ENCODE data around the gene PSMD12. TPM values are rescaled to one million over a fixed set of nuclear protein-coding genes. Genes with fewer than 3 reads are reported as not detected.
"Not testable (repeated sequence)": the region's sequence is repeated elsewhere in the genome, so short reads cannot be mapped to it uniquely, and the experiment has no call there.

The PSMD12 gene
- total RNA-seq, 1 donor from 2014 or later, result 39.7 TPM

DNA sequence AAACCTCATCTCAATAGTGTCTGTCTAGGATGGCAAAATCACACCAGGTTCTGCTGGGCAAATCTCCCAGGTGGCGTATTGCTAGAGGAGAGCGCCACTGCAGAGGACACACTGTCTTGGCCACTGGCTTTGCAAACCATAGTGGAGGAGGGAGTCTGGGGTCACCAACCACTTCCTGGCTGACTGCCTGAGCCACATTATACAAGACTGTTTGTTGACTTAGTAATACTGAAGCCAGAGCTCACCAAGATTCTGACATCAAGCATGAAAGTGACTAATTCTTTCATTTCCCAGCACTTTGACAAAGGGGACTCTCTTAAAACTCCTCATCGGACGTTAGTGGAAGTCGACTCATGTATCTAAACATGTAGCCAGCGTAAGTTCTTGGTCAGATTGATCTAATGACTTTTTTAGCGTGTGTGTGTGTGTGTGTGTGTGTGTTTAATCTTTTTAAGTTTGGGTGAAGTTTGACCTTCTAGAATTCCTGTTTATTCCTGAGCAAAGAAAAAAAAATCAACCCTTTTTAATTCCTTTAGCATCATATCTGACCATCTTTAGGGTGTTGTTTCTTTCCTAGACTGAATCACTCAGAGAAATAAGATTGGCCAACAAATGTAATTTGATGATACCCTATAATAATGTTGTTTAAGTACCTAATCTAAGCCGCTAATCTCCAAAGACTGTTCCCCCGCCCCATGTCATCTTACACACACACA is 24.4 kb upstream of the PSMD12 start:
- TF ChIP-seq, protein P1, sequence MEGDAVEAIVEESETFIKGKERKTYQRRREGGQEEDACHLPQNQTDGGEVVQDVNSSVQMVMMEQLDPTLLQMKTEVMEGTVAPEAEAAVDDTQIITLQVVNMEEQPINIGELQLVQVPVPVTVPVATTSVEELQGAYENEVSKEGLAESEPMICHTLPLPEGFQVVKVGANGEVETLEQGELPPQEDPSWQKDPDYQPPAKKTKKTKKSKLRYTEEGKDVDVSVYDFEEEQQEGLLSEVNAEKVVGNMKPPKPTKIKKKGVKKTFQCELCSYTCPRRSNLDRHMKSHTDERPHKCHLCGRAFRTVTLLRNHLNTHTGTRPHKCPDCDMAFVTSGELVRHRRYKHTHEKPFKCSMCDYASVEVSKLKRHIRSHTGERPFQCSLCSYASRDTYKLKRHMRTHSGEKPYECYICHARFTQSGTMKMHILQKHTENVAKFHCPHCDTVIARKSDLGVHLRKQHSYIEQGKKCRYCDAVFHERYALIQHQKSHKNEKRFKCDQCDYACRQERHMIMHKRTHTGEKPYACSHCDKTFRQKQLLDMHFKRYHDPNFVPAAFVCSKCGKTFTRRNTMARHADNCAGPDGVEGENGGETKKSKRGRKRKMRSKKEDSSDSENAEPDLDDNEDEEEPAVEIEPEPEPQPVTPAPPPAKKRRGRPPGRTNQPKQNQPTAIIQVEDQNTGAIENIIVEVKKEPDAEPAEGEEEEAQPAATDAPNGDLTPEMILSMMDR (IDR thresholded peaks at IDR 0.05), result no peak
- no peak for TF ChIP-seq EZH2 (IDR thresholded peaks at IDR 0.05)
- no peak for TF ChIP-seq EZH2phosphoT487 (IDR thresholded peaks at IDR 0.05)
- Histone ChIP-seq H3K4me3 (no peak overlapping the region), H3K9me3 (ENCODE audit: low read depth) (no peaks in the 10 kb centered on the region), H3K9ac (no peak overlapping the region), H3K79me2 (ENCODE audit: low read depth) (peaks cover 21% of the 10 kb centered on the region), H3K27me3 (no peaks in the 10 kb centered on the region), H3K27ac (no peak overlapping the region), H3F3A (ENCODE audit: low read depth) (peaks cover 5% of the 10 kb centered on the region), H3K4me1 (no peaks in the 10 kb centered on the region), H3K36me3 (no peaks in the 10 kb centered on the region), H2AFZ (replicated peaks) (no peak overlapping the region), H3K4me2 (no peak overlapping the region), H4K20me1 (ENCODE audit: low read depth) (no peaks in the 10 kb centered on the region)
- H3K4me1 Mint-ChIP-seq, result peaks cover 3% of the 10 kb centered on the region
- H3K27ac Mint-ChIP-seq, result peak overlapping the region; percentile 34
- H3K27me3 Mint-ChIP-seq (ENCODE audit: insufficient read depth, low read depth), result peaks cover 2% of the 10 kb centered on the region
- DNase-seq (ENCODE audit: low spot score), result no peak
- no peaks in the 10 kb centered on the region for H3K36me3 Mint-ChIP-seq
- H3K4me3 Mint-ChIP-seq, result no peak overlapping the region
- no peaks in the 10 kb centered on the region for H3K9me3 Mint-ChIP-seq

DNA sequence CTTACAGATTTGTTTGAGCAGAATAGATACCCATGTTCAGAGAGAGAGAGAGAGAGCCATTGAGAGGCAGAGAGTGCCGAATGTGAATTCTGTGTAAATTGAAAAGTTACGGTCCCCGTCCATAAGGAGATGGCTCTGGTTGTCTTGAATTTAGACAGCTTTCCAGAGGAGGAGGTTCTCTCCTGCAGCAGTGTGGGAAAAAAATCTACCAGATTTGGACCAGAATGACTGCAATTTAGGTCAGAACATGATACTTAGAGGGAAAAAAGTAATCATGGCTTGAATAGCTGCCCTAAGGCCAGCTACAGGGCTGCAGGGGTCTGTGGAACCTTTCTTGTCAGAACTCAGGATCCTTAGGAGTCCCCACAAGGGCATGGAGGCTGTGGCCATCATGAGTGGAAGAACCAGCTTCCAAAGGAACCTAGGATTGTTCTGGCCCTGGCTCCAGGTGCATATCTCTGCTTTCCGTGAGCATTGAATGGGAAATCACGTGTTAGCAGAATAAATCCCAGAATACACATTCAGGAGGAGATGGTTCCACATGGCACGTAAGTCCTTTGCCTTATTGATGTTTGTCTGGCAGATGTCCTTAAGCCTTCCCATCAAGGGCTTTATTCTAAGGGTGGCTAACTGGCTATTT is 23.7 kb upstream of the PSMD12 start:
- Histone ChIP-seq H3K27me3 (no peaks in the 10 kb centered on the region), H3K9ac (no peak overlapping the region), H3K27ac (no peak overlapping the region), H3K79me2 (ENCODE audit: low read depth) (peaks cover 21% of the 10 kb centered on the region), H3K4me1 (no peaks in the 10 kb centered on the region), H3K4me2 (no peak overlapping the region), H3K9me3 (ENCODE audit: low read depth) (no peaks in the 10 kb centered on the region), H3K4me3 (no peak overlapping the region), H2AFZ (replicated peaks) (no peak overlapping the region), H4K20me1 (ENCODE audit: low read depth) (no peaks in the 10 kb centered on the region), H3F3A (ENCODE audit: low read depth) (peaks cover 5% of the 10 kb centered on the region), H3K36me3 (no peaks in the 10 kb centered on the region)
- H3K4me3 Mint-ChIP-seq, result no peak overlapping the region
- H3K27me3 Mint-ChIP-seq (ENCODE audit: insufficient read depth, low read depth), result peaks cover 2% of the 10 kb centered on the region
- no peaks in the 10 kb centered on the region for H3K9me3 Mint-ChIP-seq
- H3K36me3 Mint-ChIP-seq, result no peaks in the 10 kb centered on the region
- H3K4me1 Mint-ChIP-seq, result peaks cover 3% of the 10 kb centered on the region
- no peak overlapping the region for H3K27ac Mint-ChIP-seq
- no peak for DNase-seq (ENCODE audit: low spot score)
- TF ChIP-seq EZH2phosphoT487 (IDR thresholded peaks at IDR 0.05) (no peak), EZH2 (IDR thresholded peaks at IDR 0.05) (no peak)
- TF ChIP-seq, protein P1 (IDR thresholded peaks at IDR 0.05), result no peak

DNA sequence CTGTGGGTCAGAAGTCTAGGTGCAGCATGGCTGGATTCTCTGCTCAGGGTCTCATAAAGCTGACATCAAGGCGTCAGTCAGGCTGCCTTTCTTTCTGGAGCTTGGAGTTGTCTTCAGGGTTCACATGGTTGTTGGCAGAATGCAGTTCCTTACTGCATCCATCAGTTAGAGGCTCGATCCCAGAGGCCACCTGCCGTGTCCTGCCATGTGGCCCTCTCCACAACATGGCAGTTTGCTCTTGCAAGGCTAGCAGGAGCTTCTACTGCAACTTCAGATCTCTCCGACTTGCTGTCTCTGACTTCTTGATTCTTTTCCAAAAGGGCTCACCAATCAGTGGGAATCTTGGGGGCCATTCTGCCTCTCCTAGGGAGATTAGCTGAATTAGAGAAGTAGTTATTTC is 22.6 kb upstream of the PSMD12 start:
- no peaks in the 10 kb centered on the region for H3K9me3 ChIP-seq (ENCODE audit: low read depth)
- H3K79me2 ChIP-seq (ENCODE audit: low read depth), result peaks cover 21% of the 10 kb centered on the region
- H3K36me3 ChIP-seq, result no peaks in the 10 kb centered on the region
- Mint-ChIP-seq H3K36me3 (peaks cover 4% of the 10 kb centered on the region), H3K9me3 (peaks cover 2% of the 10 kb centered on the region), H3K27me3 (ENCODE audit: insufficient read depth, low read depth) (peaks cover 2% of the 10 kb centered on the region), H3K4me3 (no peak overlapping the region), H3K27ac (no peak overlapping the region), H3K4me1 (peaks cover 3% of the 10 kb centered on the region)
- H3K4me1 ChIP-seq, result no peaks in the 10 kb centered on the region
- no peak overlapping the region for H3K9ac ChIP-seq
- no peak overlapping the region for H3K4me3 ChIP-seq
- H3F3A ChIP-seq (ENCODE audit: low read depth), result peaks cover 5% of the 10 kb centered on the region
- no peak overlapping the region for H3K4me2 ChIP-seq
- TF ChIP-seq EZH2phosphoT487 (IDR thresholded peaks at IDR 0.05) (no peak), EZH2 (IDR thresholded peaks at IDR 0.05) (no peak)
- TF ChIP-seq, protein P1 (IDR thresholded peaks at IDR 0.05), result no peak
- H3K27me3 ChIP-seq, result no peaks in the 10 kb centered on the region
- no peaks in the 10 kb centered on the region for H4K20me1 ChIP-seq (ENCODE audit: low read depth)
- H2AFZ ChIP-seq (replicated peaks), result no peak overlapping the region
- DNase-seq (ENCODE audit: low spot score), result no peak
- no peak overlapping the region for H3K27ac ChIP-seq

DNA sequence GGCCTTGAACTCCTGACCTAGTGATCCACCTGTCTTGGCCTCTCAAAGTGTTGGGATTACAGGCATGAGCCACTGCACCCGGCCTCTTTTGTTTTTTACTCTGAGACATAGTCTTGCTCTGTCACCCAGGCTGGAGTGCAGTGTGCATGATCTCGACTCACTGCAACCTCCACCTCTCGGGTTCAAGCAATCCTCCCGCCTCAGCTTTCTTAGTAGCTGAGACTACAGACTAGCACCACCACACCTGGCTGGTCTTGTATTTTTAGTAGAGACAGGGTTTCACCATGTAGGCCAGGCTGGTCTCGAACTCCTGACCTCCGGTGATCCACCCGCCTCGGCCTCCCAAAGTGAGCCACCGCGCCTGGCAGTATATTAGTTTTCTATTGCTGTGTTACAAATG is 22.2 kb upstream of the PSMD12 start:
- not testable (repeated sequence) for H3K9me3 Mint-ChIP-seq; H3K27me3 Mint-ChIP-seq (ENCODE audit: insufficient read depth, low read depth); H3K36me3 ChIP-seq; H3K27me3 ChIP-seq; H3K4me3 Mint-ChIP-seq; H3K4me2 ChIP-seq; H4K20me1 ChIP-seq (ENCODE audit: low read depth); H3F3A ChIP-seq (ENCODE audit: low read depth); H3K27ac ChIP-seq; H3K4me3 ChIP-seq; H2AFZ ChIP-seq (replicated peaks); H3K9ac ChIP-seq; H3K4me1 Mint-ChIP-seq; DNase-seq (ENCODE audit: low spot score); H3K36me3 Mint-ChIP-seq; H3K27ac Mint-ChIP-seq; H3K4me1 ChIP-seq; H3K9me3 ChIP-seq (ENCODE audit: low read depth)
- peaks cover 21% of the 10 kb centered on the region for H3K79me2 ChIP-seq (ENCODE audit: low read depth)

Data from neural progenitor cell (in vitro differentiated cells).